Measurements from ENCODE around the gene ROBO1. TPM values are rescaled to one million over a fixed set of nuclear protein-coding genes. Genes with fewer than 3 reads are reported as not detected.

Gene ROBO1
- total RNA-seq, 1 donor from 2014 or later = 43.7 TPM

DNA sequence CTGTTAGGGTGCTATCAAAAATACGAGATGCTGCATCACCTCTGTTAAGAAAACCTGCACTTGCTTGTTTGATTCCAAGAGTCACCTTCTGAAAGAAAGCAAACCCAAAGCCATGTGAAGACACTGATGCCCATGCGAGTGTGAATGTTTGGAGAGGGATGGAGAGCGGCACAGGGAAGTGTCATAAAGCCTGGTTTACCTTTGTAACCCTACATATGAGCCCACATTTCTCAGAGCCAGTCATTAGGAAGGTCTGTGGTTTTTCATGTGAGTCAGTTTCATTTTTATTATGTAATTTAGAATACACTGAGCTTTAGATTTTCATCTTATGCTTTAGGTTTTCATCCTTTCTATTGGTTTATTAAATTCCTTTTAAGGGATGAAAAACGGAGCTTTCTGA is 896.8 kb downstream of the ROBO1 start:
- Mint-ChIP-seq H3K36me3 (ENCODE audit: low read depth) (no peaks in the 10 kb centered on the region), H3K9me3 (ENCODE audit: low read depth) (no peaks in the 10 kb centered on the region), H3K27ac (ENCODE audit: unreplicated experiment) (no peak overlapping the region), H3K4me3 (ENCODE audit: unreplicated experiment) (no peak overlapping the region), H3K4me1 (ENCODE audit: low read depth) (peaks cover 50% of the 10 kb centered on the region), H3K27me3 (ENCODE audit: low read depth) (no peaks in the 10 kb centered on the region)
- TF ChIP-seq, protein P1, sequence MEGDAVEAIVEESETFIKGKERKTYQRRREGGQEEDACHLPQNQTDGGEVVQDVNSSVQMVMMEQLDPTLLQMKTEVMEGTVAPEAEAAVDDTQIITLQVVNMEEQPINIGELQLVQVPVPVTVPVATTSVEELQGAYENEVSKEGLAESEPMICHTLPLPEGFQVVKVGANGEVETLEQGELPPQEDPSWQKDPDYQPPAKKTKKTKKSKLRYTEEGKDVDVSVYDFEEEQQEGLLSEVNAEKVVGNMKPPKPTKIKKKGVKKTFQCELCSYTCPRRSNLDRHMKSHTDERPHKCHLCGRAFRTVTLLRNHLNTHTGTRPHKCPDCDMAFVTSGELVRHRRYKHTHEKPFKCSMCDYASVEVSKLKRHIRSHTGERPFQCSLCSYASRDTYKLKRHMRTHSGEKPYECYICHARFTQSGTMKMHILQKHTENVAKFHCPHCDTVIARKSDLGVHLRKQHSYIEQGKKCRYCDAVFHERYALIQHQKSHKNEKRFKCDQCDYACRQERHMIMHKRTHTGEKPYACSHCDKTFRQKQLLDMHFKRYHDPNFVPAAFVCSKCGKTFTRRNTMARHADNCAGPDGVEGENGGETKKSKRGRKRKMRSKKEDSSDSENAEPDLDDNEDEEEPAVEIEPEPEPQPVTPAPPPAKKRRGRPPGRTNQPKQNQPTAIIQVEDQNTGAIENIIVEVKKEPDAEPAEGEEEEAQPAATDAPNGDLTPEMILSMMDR (IDR thresholded peaks at IDR 0.05) = no peak
- no peak for DNase-seq (ENCODE audit: low spot score)

DNA sequence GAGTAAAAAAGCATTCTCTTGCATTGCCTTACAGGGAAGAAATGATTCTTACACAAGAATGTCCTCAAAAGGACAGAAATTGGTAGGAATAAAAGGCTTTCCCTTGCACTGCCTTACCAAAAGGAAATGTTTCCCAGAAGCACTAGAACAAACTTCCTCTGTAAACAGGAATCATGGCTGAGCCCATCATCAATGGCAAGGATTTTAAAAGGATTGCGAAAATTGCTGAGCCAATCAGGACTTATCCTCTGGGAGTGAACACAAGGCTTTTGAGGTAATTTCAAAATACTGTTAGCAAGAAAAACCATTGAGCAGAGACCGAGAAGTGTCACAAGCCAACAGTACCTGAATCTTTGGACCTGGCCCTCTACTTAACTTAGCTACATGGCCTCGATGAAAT is 897.3 kb downstream of the ROBO1 start:
- DNase-seq (ENCODE audit: low spot score) = no peak

DNA sequence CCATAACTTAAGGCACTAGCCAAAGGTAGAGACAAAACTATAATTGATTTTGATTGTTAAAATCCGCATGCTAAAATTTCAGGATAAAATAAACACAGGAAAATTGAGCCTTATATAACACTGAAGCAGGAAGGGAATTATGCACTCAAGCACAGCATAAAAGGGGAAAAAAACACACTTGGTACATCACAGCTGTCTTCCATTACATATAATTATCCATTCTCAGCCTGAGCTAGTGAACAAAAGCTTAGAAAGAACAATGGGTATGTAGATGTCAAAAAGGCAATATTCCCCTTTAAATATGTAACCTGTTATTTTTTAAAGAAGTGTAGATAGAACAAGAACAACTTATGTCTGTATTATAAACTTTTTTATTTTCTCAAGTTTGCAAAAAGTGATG is 899.2 kb downstream of the ROBO1 start:
- no peak for DNase-seq (ENCODE audit: low spot score)
- TF ChIP-seq, protein P1 (IDR thresholded peaks at IDR 0.05) = no peak
- H3K36me3 Mint-ChIP-seq (ENCODE audit: low read depth) = no peaks in the 10 kb centered on the region
- no peak overlapping the region for H3K27ac Mint-ChIP-seq (ENCODE audit: unreplicated experiment)
- H3K9me3 Mint-ChIP-seq (ENCODE audit: low read depth) = no peaks in the 10 kb centered on the region
- H3K4me3 Mint-ChIP-seq (ENCODE audit: unreplicated experiment) = no peak overlapping the region
- H3K4me1 Mint-ChIP-seq (ENCODE audit: low read depth) = peaks cover 35% of the 10 kb centered on the region
- no peaks in the 10 kb centered on the region for H3K27me3 Mint-ChIP-seq (ENCODE audit: low read depth)

More for the DNA sequence above, 897.3 kb downstream of the ROBO1 start:
- H3K36me3 Mint-ChIP-seq (ENCODE audit: low read depth) = no peaks in the 10 kb centered on the region
- H3K27ac Mint-ChIP-seq (ENCODE audit: unreplicated experiment) = no peak overlapping the region
- H3K4me3 Mint-ChIP-seq (ENCODE audit: unreplicated experiment) = no peak overlapping the region
- H3K4me1 Mint-ChIP-seq (ENCODE audit: low read depth) = peaks cover 44% of the 10 kb centered on the region
- TF ChIP-seq, protein P1 (IDR thresholded peaks at IDR 0.05) = no peak
- no peaks in the 10 kb centered on the region for H3K9me3 Mint-ChIP-seq (ENCODE audit: low read depth)
- no peaks in the 10 kb centered on the region for H3K27me3 Mint-ChIP-seq (ENCODE audit: low read depth)

DNA sequence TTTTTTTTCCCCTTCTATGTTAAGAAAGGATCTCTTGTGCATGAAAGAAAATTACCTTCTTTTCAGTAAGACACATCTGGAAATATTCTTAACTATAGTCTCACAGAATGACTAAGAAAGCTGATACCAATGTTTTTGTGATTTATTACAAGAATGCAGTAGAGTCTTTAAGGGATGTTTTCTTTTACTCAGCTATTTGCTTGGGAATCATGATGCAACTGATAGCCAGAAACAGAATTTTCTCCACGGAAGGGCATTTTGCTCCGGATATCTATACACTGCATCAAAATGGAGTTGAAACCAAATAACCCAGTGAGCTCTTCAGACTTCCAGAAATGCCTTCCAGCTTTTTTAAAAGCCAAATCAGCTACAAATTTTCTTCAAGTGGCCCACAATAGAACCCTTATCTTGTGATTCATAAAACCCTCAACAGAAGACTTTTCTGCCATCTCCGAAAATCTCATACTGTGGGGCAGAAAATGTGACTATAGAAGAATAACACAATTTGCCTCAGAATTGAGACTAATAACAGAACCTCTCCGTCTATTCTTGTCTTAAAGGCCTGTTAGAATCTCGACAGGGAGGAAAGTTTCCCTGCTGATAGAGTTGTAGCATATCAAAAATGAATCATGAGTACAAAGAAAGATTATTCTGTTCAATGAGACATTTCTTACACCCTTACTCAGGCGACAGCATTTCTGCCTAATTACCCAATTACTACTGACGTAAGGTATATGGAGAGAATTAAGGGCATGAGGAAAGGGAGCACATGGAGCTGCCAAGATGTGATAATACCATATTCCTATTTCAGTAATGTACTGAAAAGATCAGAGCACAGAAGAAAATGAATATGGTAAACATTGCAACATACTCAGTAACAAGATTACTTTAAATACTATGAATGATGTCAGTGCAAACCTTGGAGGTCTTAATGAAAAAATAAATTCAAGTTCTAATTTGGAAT is 900.1 kb downstream of the ROBO1 start:
- Mint-ChIP-seq H3K4me3 (ENCODE audit: unreplicated experiment) (peak overlapping the region; percentile 26), H3K36me3 (ENCODE audit: low read depth) (no peaks in the 10 kb centered on the region), H3K4me1 (ENCODE audit: low read depth) (peaks cover 30% of the 10 kb centered on the region), H3K9me3 (ENCODE audit: low read depth) (no peaks in the 10 kb centered on the region), H3K27me3 (ENCODE audit: low read depth) (no peaks in the 10 kb centered on the region), H3K27ac (ENCODE audit: unreplicated experiment) (peak overlapping the region; percentile 91)
- DNase-seq (ENCODE audit: low spot score) = no peak
- TF ChIP-seq, protein P1 (IDR thresholded peaks at IDR 0.05) = no peak

DNA sequence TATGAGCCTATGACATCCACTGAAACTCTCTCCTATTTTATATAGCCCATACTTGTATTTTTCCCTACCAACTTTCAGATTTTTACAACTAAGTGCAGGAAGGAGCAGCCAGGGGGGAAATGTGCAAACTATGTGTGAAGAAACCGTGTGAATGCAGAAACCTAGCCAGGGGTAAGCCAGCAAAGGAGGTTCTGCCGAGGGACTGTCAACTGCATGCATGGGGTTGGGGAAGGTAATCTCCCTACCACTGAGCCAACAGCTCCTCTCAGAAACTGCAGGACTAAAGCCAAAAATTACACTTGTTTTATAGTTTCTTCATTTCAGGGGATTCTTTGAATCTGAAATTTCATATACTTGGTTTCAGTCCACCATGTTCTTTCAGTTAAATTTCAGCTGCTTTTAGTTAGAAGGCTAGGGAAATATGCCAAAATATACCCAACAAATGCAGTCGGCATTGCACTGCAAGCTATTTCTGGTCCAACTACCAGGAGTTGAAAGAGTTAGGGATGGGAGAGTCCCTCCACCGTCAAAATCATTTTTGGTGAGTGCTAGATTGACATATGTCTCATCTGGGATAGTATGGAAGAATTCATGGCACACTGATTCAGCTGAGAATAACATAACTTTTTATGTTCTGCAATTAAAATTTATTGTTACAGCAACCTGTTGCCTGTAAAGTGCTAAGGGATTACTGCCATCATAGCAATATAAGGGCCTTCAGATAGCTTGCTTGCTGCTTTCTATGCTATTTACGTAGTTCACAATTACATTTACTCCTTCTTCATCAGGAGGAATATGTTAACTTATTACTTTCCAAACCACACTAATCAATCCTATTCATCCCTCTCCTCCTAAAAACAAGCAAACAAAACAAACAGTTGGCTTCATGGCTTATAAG is 904.2 kb downstream of the ROBO1 start:
- peaks cover 23% of the 10 kb centered on the region for H3K4me1 Mint-ChIP-seq (ENCODE audit: low read depth)
- H3K4me3 Mint-ChIP-seq (ENCODE audit: unreplicated experiment) = no peak overlapping the region
- no peak for DNase-seq (ENCODE audit: low spot score)
- no peak overlapping the region for H3K27ac Mint-ChIP-seq (ENCODE audit: unreplicated experiment)
- H3K9me3 Mint-ChIP-seq (ENCODE audit: low read depth) = no peaks in the 10 kb centered on the region
- no peaks in the 10 kb centered on the region for H3K36me3 Mint-ChIP-seq (ENCODE audit: low read depth)
- TF ChIP-seq, protein P1 (IDR thresholded peaks at IDR 0.05) = no peak
- no peaks in the 10 kb centered on the region for H3K27me3 Mint-ChIP-seq (ENCODE audit: low read depth)
